GM06990 (cell line): ENCODE results near the gene BIRC6.
"Not testable (repeated sequence)": the region's sequence is repeated elsewhere in the genome, so short reads cannot be mapped to it uniquely, and the experiment has no call there.

Source experiments
- DNase-seq: peaks from one replicate; pipeline ENCODE4 v3.0.0-alpha.2; 2011; ENCODE audit not compliant: insufficient read length; ENCODE audit errors: extremely low read depth
- H3K27me3 ChIP-seq: replicated peaks from 2 replicates; pipeline ENCODE4 v1.6.0; 2011; ENCODE audit warnings: low read length; ENCODE audit not compliant: control insufficient read depth, insufficient read depth
- H3K36me3 ChIP-seq: 2 replicates; pipeline ENCODE4 v1.5.1; 2011; ENCODE audit warnings: low read length; ENCODE audit not compliant: control insufficient read depth, insufficient read depth
- H3K4me3 ChIP-seq: replicated peaks from 2 replicates; pipeline ENCODE4 v1.5.1; 2011; ENCODE audit warnings: low read depth, mild to moderate bottlenecking, control low read depth, low read length
- CTCF ChIP-seq: IDR thresholded peaks from 2 replicates; pipeline ENCODE4 v1.5.1; 2011; ENCODE audit warnings: low read length, control low read depth, mild to moderate bottlenecking, inconsistent platforms; ENCODE audit not compliant: insufficient read depth, poor library complexity, severe bottlenecking

Gene BIRC6

GRCh38 chr2:32355976-32356680 is 695 bp upstream of the BIRC6 start:
- peak overlapping the region; percentile 82 for H3K4me3 ChIP-seq
- no peak for TF ChIP-seq CTCF
- DNase-seq: no peak
- H3K27me3 ChIP-seq: no peaks in the 10 kb centered on the region
- H3K36me3 ChIP-seq: no peaks in the 10 kb centered on the region

- no peaks in the 10 kb centered on the region for H3K27me3 ChIP-seq
- peak overlapping the region; percentile 82 for H3K4me3 ChIP-seq
- DNase-seq: peak; percentile 74
- H3K36me3 ChIP-seq: no peaks in the 10 kb centered on the region
- no peak for TF ChIP-seq CTCF
These were observed 691 bp downstream of the BIRC6 start for GRCh38 chr2:32357318-32358110.

- Histone ChIP-seq H3K4me3 (peak overlapping the region; percentile 82), H3K36me3 (no peaks in the 10 kb centered on the region), H3K27me3 (no peaks in the 10 kb centered on the region)
- TF ChIP-seq CTCF: no peak
- DNase-seq: no peak
These were observed 1.3 kb downstream of the BIRC6 start for GRCh38 chr2:32358111-32358482.

- no peaks in the 10 kb centered on the region for H3K27me3 ChIP-seq
- TF ChIP-seq CTCF: no peak
- H3K4me3 ChIP-seq: peak overlapping the region; percentile 8
- peak; percentile 43 for DNase-seq
- no peaks in the 10 kb centered on the region for H3K36me3 ChIP-seq
These were observed 3.6 kb downstream of the BIRC6 start for GRCh38 chr2:32360416-32360815.

- not testable (repeated sequence) for DNase-seq, H3K36me3 ChIP-seq, H3K4me3 ChIP-seq, H3K27me3 ChIP-seq
These were observed 6.2 kb downstream of the BIRC6 start for GRCh38 chr2:32362997-32363396.

- H3K36me3 ChIP-seq: no peaks in the 10 kb centered on the region
- no peak for DNase-seq
- TF ChIP-seq CTCF: no peak
These were observed 6.8 kb downstream of the BIRC6 start for GRCh38 chr2:32363597-32363996.

GRCh38 chr2:32364290-32364689 is 7.5 kb downstream of the BIRC6 start:
- not testable (repeated sequence) for H3K4me3 ChIP-seq, DNase-seq, H3K27me3 ChIP-seq, H3K36me3 ChIP-seq

More at GRCh38 chr2:32363597-32363996, 6.8 kb downstream of the BIRC6 start:
- H3K27me3 ChIP-seq: no peaks in the 10 kb centered on the region
- no peak overlapping the region for H3K4me3 ChIP-seq

- not testable (repeated sequence) for H3K4me3 ChIP-seq, H3K36me3 ChIP-seq, DNase-seq, H3K27me3 ChIP-seq
These were observed 8.9 kb downstream of the BIRC6 start for GRCh38 chr2:32365679-32366078.
